ENCODE data around the gene CAPRIN2.

Gene CAPRIN2

DNA sequence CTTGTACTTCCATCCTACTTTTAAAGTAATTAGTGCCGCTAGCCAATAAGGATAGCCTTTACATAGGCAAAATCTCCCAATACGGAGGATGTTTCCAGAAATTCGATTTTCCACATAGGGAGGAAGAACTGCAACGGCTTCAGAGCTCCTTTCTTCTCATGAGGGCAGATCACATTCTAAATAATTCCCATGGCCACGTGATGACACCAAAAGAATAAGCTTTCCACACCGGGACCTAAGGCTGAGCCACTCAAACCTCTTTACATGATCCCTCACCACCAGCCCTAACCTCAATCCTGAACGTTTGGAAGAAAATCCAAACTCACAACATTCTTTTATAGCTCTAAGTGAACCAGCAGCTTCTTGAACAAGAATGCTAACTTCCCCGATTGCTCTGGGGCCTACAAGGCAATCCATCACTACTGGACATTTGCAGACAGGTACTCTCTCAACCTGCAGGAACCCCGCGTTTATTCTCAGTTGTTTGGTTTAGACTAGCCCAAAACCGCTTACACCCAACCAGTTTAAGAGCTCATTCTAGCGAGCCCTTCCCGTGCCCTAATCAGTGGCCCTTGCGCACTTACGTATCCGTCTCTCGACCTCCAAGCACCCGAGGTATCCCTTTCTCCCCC, 884 bp downstream of the CAPRIN2 start:
- TF ChIP-seq, protein P1, sequence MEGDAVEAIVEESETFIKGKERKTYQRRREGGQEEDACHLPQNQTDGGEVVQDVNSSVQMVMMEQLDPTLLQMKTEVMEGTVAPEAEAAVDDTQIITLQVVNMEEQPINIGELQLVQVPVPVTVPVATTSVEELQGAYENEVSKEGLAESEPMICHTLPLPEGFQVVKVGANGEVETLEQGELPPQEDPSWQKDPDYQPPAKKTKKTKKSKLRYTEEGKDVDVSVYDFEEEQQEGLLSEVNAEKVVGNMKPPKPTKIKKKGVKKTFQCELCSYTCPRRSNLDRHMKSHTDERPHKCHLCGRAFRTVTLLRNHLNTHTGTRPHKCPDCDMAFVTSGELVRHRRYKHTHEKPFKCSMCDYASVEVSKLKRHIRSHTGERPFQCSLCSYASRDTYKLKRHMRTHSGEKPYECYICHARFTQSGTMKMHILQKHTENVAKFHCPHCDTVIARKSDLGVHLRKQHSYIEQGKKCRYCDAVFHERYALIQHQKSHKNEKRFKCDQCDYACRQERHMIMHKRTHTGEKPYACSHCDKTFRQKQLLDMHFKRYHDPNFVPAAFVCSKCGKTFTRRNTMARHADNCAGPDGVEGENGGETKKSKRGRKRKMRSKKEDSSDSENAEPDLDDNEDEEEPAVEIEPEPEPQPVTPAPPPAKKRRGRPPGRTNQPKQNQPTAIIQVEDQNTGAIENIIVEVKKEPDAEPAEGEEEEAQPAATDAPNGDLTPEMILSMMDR (IDR thresholded peaks at IDR 0.05; ENCODE audit: borderline replicate concordance, insufficient read depth, low read depth, low read length), result no peak
- H3K4me3 ChIP-seq (ENCODE audit: low read depth, low read length), result peak overlapping the region; percentile 68

DNA sequence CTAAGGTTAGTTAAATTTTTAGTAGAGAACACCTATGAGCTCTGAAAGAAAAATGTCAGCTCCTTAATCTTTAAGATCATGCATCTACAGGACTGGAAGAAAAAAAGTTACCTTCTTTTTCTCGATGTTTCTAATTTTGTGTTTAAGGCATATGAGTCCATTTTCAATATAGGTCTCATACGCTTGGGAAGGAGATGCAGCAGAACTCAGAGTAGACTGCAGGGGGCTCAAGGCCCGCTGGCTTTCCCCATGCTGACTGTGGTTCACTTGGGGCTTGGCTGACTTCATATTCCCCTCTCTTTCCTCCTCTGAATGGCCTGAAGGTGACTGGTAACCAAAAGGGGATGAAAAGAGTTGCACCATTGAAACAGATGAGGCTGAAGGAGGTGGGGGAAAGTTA, 1.5 kb downstream of the CAPRIN2 start:
- TF ChIP-seq, protein P1 (IDR thresholded peaks at IDR 0.05; ENCODE audit: borderline replicate concordance, insufficient read depth, low read depth, low read length), result 0 out of 2 replicates have a peak, but pooled peaks have one; percentile 28
- no peak overlapping the region for H3K4me3 ChIP-seq (ENCODE audit: low read depth, low read length)

DNA sequence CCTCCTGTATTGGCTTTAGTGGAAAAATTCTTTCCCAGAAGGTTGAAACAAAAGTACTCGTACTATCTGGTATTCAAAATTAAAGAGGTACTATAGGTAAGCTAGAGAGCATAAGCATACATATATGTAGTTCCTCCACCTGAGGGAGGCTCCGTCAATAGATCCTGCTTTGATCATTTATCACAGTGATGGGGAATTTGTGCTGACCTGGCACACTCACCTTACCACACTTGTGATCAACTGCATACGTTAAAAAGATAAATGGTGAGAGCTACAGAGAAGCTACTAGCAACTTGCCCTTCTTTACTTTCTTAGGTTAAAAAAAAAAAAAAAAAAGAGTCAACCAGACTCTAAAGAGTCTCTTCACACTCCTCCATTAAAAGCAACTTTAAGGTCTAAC, 2.5 kb downstream of the CAPRIN2 start:
- H3K4me3 ChIP-seq (ENCODE audit: low read depth, low read length), result no peak overlapping the region
- TF ChIP-seq, protein P1 (IDR thresholded peaks at IDR 0.05; ENCODE audit: borderline replicate concordance, insufficient read depth, low read depth, low read length), result no peak

DNA sequence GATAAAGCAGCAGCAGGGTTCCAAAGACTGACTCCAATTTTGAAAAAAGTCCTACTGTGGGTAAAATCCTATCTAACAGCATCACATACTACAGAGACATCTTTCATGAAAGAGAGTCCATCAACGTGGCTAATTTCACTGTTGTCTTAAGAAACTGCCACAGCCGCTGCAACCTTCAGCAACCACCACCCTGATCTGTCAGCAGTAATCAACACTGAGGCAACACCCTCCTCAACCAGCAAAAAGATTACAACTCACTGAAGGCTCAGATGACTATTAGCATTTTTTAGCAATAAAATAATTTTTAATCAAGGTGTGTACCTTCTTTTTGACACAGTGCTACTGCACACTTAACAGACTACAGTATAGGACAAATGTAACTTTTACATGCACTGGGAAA, 6.6 kb downstream of the CAPRIN2 start:
- H3K4me3 ChIP-seq (ENCODE audit: low read depth, low read length), result no peak overlapping the region
- TF ChIP-seq, protein P1 (IDR thresholded peaks at IDR 0.05; ENCODE audit: borderline replicate concordance, insufficient read depth, low read depth, low read length), result no peak

DNA sequence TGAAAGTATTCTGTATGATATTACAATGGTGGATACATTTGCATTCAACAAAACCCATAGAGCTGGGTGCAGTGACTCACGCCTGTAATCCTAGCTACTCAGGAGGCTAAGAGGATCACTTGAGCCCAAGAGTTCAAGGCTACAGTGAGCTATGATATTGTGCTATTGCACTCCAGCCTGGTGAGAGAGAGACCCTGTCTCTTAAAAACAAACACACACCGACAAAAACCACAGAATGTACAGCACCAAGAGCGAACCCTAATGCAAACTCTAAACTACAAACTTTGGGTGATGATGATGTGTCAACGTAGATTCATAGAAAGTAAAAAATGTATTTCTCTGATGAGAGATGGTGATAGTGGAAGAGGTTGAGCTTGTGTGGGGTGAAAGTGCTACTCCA, 8.6 kb downstream of the CAPRIN2 start:
- H3K4me3 ChIP-seq (ENCODE audit: low read depth, low read length), result no peak overlapping the region
- TF ChIP-seq, protein P1 (IDR thresholded peaks at IDR 0.05; ENCODE audit: borderline replicate concordance, insufficient read depth, low read depth, low read length), result no peak

DNA sequence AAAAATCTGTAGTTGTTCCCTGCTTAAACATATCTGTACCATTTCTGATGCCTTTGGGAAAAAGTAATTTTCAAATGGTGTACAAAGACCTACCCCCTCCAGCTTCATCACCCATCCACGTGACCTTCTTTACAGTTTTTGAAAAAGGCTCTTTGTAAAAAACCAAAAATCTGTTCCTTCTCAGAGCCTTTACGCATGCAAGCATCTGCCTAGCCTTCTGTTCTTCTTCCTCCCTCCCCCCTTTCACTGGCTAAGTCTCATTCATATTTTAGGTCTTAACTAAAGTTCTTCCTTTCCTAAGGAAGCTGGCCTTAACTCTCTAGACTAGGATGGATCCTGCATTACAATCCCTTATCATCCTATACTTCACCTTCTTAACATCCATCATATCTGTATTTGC, 10.4 kb downstream of the CAPRIN2 start:
- TF ChIP-seq, protein P1 (IDR thresholded peaks at IDR 0.05; ENCODE audit: borderline replicate concordance, insufficient read depth, low read depth, low read length), result no peak
- no peak overlapping the region for H3K4me3 ChIP-seq (ENCODE audit: low read depth, low read length)

DNA sequence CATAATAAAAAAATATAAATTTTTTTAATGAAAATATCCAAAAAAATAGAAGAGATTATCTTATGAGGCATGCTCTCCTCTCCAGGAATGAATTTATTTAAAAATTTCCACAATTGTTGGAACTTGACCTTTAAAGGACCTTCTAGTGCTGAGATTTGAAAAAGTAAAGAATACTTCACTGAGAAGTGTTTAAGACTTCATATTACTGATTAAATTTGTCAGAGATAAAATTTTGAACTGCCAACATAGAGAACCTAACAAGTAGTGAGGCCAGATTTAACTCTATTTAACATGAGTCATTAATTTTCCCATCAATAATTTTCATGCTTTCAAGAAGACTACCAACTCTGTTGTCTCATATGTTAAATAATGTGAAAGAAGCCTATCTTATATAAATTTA, 14.5 kb downstream of the CAPRIN2 start:
- TF ChIP-seq, protein P1 (IDR thresholded peaks at IDR 0.05; ENCODE audit: borderline replicate concordance, insufficient read depth, low read depth, low read length), result no peak
- no peak overlapping the region for H3K4me3 ChIP-seq (ENCODE audit: low read depth, low read length)

All from GM12875 (cell line).